K562 (cell line): Measurements from ENCODE around the gene KNTC1. TPM values are rescaled to one million over a fixed set of nuclear protein-coding genes. Genes with fewer than 3 reads are reported as not detected.

Experiments
- CHCHD3 ChIP-seq: fragments of 250-450 bp; sonication (Bioruptor Pico); IDR thresholded peaks from 2 replicates; pipeline ENCODE4 v2.1.2; 2022; ENCODE audit warnings: mild to moderate bottlenecking
- CREM ChIP-seq: IDR thresholded peaks from 2 replicates; pipeline ENCODE4 v1.6.1; 2014; ENCODE audit warnings: antibody characterized with exemption, low read depth
- FOXJ3 ChIP-seq: sonication (generic); formaldehyde crosslinking; IDR thresholded peaks from 2 replicates; pipeline ENCODE4 v1.4.0; 2020; ENCODE audit warnings: mild to moderate bottlenecking, missing genetic modification reagents
- FOXK1 ChIP-seq: sonication (generic); formaldehyde crosslinking; IDR thresholded peaks from 2 replicates; pipeline ENCODE4 v1.8.0; 2022; ENCODE audit warnings: missing genetic modification reagents, mild to moderate bottlenecking, borderline replicate concordance
- GTF2E2 ChIP-seq: fragments of 200-800 bp; sonication (Bioruptor generic); IDR thresholded peaks from 2 replicates; pipeline ENCODE4 v1.6.1; 2016; ENCODE audit warnings: missing genetic modification characterization, missing compliant biosample characterization
- JUND ChIP-seq, 2 experiments: IDR thresholded peaks; 2 replicates in 1 of 2; 3 replicates in 1 of 2; pipeline ENCODE4 v1.6.1; 2011; ENCODE audit warnings: borderline replicate concordance in 2 of 2, low read depth in 2 of 2, low read length in 2 of 2, improper control_type of control experiment in 1 of 2, missing biosample characterization in 1 of 2, missing genetic modification characterization in 1 of 2, missing genetic modification reagents in 1 of 2
- KHSRP ChIP-seq: fragments of 450-650 bp; IDR thresholded peaks from 2 replicates; pipeline ENCODE4 v1.6.1; 2017
- MAX ChIP-seq: sonication (generic); formaldehyde crosslinking; IDR thresholded peaks from 2 replicates; pipeline ENCODE4 v1.9.0; 2022; ENCODE audit warnings: mild to moderate bottlenecking, missing genetic modification reagents
- MGA ChIP-seq: fragments of 450-650 bp; IDR thresholded peaks from 2 replicates; pipeline ENCODE4 v1.6.1; 2016; ENCODE audit warnings: mild to moderate bottlenecking, moderate library complexity
- NCOA4 ChIP-seq: fragments of 450-650 bp; IDR thresholded peaks from 2 replicates; pipeline ENCODE4 v1.6.1; 2018; ENCODE audit warnings: mild to moderate bottlenecking; ENCODE audit not compliant: partially characterized antibody
- NFIC ChIP-seq: fragments of 450-650 bp; IDR thresholded peaks from 2 replicates; pipeline ENCODE4 v1.6.1; 2017; ENCODE audit warnings: mild to moderate bottlenecking, inconsistent platforms
- POLR2AphosphoS2 ChIP-seq: IDR thresholded peaks from 2 replicates; pipeline ENCODE4 v1.6.1; 2012; ENCODE audit warnings: low read length, improper control_type of control experiment
- POLR2B ChIP-seq: fragments of 450-650 bp; IDR thresholded peaks from 2 replicates; pipeline ENCODE4 v1.6.1; 2018; ENCODE audit warnings: low read depth; ENCODE audit not compliant: partially characterized antibody
- RFX1 ChIP-seq: fragments of 450-650 bp; IDR thresholded peaks from 2 replicates; pipeline ENCODE4 v1.6.1; 2016; ENCODE audit warnings: mild to moderate bottlenecking, moderate library complexity
- TBP ChIP-seq: optimal IDR thresholded peaks from 2 replicates; pipeline ENCODE3; 2011; ENCODE audit warnings: low read depth, low read length, improper control_type of control experiment
- YBX1 ChIP-seq: fragments of 450-650 bp; IDR thresholded peaks from 2 replicates; pipeline ENCODE4 v1.7.1; 2016; ENCODE audit warnings: mild to moderate bottlenecking
- ZNF184 ChIP-seq: sonication (generic); formaldehyde crosslinking; IDR thresholded peaks from 2 replicates; pipeline ENCODE4 v1.5.0; 2020; ENCODE audit warnings: missing genetic modification reagents
- ZNF354B ChIP-seq: fragments of 250-450 bp; sonication (Bioruptor Pico); IDR thresholded peaks from 2 replicates; pipeline ENCODE4 v1.4.0; 2020
- polyA plus RNA-seq, 8 experiments: library from polyadenylated mRNA; depleted of rRNA in 4 of 8; stranded (reverse) in 5 of 8; unstranded in 3 of 8; fragments of >200 nt; fragmentation: Nextera tagmentation in 2 of 8; fragmentation: Illumina TruSeq in 1 of 8; extraction: Ambion mirVana in 2 of 8; extraction: Trizol in 1 of 8; gene quantifications; 2 replicates each; pipeline versions ENCODE4 v1.2.1 to v1.2.3, GENCODE V29; 2011 to 2014; ENCODE audit warnings: inconsistent platforms in 1 of 8, missing spikeins in 1 of 8
- total RNA-seq, 7 experiments: library from RNA; depleted of rRNA in 6 of 7; stranded (reverse); fragments of >200 nt in 6 of 7; fragmentation: Illumina TruSeq in 2 of 7; extraction: Trizol in 2 of 7; gene quantifications; 2 replicates each; pipeline versions ENCODE4 v1.2.1 to v1.2.3, GENCODE V29; 2011 to 2021; ENCODE audit warnings: low replicate concordance in 1 of 7

KNTC1 gene
- total and polyA plus RNA-seq, 9 of the 15 experiments (the other 6 are each of a cell fraction or from before 2014, with no cell fraction given): 38.9 to 135 (median 99.6) TPM

- TF ChIP-seq ZNF354B (CRISPR knock-in tag): 0 out of 2 replicates have a peak, but pooled peaks have one; percentile 13
- TF ChIP-seq KHSRP: no peak
- peak; percentile 96 for TF ChIP-seq TBP
- TF ChIP-seq CREM: peak; percentile 19; the same call in 1 of the 2 replicates
- TF ChIP-seq RFX1: peak; percentile 96
- TF ChIP-seq MAX (CRISPR knock-in tag): peak; percentile 63
- TF ChIP-seq POLR2AphosphoS2: peak; percentile 83; the same call in 1 of the 2 replicates
- TF ChIP-seq FOXJ3 (CRISPR knock-in tag): no peak
- TF ChIP-seq ZNF184 (CRISPR knock-in tag): no peak
- peak; percentile 96 for TF ChIP-seq GTF2E2 (tag)
- peak; percentile 96 for TF ChIP-seq POLR2B
- no peak for TF ChIP-seq NCOA4
- peak; percentile 89 for TF ChIP-seq MGA
- TF ChIP-seq FOXK1: peak; percentile 18; the same call in 1 of the 2 replicates
- TF ChIP-seq JUND (IDR thresholded peaks at IDR 0.05; ENCODE audit: borderline replicate concordance, low read depth, low read length): peak; percentile 66
- peak; percentile 9; the same call in 1 of the 3 replicates for TF ChIP-seq JUND (tag; IDR thresholded peaks at IDR 0.05; ENCODE audit: borderline replicate concordance, low read depth, low read length)
- TF ChIP-seq YBX1: no peak
- peak; percentile 39 for TF ChIP-seq NFIC
- no peak for TF ChIP-seq CHCHD3 (CRISPR knock-in tag)
Measured at GRCh38 chr12:122526683-122527477, at the start of gene KNTC1, which contains the start of gene RSRC2 (continued).
